ENCODE measurements around the gene SUPT5H. TPM values are rescaled to one million over a fixed set of nuclear protein-coding genes. Genes with fewer than 3 reads are reported as not detected.

The SUPT5H gene
- total RNA-seq, 2 experiments from 2014 or later, result 144 to 150 TPM

DNA sequence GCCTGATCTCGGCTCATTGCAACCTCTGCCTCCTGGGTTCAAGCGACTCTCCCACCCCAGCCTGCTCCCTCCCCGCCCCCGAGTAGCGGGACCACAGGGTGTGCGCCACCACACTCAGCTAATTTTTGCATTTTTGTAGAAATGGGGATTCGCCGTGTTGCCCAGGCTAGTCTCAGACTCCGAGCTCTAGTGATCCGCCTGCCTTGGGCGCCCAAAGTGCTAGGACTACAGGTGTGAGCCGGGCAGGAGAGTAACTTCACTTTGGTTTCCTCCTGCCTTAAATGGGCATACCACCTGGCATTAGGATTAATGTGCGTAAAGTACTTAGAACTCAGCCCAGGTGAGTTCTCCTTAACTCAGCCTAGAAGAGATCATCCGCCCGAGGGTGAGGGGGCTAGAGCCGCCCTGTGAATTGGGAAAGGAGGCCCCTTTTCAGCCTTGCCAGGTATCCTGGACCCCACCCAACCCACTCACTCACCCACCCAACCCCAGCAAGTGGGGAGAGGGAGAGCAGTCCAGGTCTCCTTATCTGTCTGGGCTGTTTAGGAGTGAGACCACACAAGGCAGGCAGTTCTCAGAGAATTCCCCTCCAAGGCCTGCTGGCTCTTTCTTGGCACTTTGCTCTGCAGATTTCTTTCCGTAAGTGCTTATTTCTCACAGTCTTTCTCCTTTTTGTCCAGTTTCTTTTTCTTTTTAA lies 40.0 kb upstream of the SUPT5H start:
- Mint-ChIP-seq H3K9me3 (no peaks in the 10 kb centered on the region), H3K4me1 (peaks cover 53% of the 10 kb centered on the region), H3K36me3 (ENCODE audit: low read depth) (peaks cover 27% of the 10 kb centered on the region), H3K27ac (peak overlapping the region; percentile 94), H3K27me3 (no peaks in the 10 kb centered on the region), H3K4me3 (peak overlapping the region; percentile 87)
- POLR2A ChIA-PET, result interaction anchor here (0.7 kb wide), 1 partner anchor 73 kb away, joined by 3 read pairs; no protein-coding TSS in a partner anchor
- CTCF ChIA-PET, result interaction anchor here (0.6 to 2.1 kb wide), 2 partner anchors 9 to 14 kb away, joined by 5 to 11 read pairs; partner anchors contain the start of genes MED29 and PAF1
- DNase-seq, result no peak

DNA sequence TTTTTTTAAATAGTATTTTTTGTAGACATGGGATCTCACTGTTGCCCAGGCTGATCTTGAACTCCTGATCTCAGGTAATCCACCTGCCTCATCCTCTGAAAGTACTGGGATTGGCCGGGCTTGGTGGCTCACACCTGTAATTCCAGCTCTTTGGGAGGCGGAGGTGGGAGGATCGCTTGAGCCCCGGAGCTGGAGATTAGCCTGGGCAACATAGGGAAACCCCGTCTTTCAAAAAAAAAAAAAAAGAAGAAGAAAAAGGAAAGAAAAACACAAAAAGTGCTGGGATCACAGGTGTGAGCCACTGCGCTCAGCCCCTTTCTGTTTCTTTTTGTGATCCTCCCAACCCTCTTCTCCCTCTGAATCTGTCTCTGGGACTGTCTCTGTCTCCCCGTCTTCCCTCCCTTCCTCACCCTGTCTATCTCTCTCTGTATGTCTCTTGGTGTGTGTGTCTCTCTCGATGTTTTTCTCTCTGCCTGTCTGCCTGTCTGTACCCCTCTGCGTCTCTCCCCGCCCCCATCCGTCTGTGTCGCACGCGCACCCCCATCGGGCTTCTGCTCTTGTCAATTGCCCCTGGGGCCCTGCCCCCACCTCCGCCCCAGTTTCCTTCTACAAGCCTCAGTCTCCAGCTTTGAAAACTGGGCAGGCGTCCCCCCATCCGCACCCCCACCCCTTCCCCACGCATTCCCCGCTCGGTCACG lies 39.3 kb upstream of the SUPT5H start:
- Mint-ChIP-seq H3K27ac (peak overlapping the region; percentile 94), H3K36me3 (ENCODE audit: low read depth) (peaks cover 31% of the 10 kb centered on the region)

DNA sequence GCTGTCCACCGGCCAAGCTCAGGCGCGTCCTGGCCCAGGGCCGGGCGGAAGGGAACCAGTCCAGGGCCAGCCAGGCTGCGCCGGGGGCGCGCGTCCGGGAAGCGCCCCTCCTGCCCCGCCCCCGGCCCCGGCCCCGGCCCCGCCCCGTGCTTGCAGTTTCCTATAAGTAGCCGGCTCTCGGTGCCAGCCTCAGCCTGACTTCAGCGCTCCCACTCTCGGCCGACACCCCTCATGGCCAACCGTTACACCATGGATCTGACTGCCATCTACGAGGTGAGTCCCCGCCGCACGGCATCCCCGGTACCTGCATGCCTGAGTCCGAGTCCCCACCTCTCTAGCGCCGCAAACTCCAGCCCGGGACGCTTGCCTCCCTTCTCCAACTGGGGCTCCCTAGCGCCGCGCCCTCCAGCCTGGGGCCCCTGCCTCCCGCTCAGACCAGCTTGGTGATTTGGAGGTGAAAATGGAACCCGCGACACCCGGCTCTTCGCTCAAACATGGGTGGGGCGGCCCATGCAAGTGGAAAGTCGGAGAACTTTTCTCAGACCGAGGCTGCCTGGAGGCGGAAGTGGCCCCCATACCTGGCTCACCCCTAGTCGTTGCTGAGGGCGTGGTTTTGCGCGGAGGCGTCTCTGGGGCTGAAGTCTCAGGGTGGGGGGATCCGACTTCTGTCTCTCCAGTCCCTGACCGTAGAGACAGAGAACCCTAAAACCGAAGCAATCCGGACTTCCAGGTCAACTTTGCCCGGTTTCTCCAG lies 38.5 kb upstream of the SUPT5H start, which contains the start of gene ZFP36:
Gene ZFP36, plus strand, starts transcription at position 192 of the 754 bp plus-strand sequence. Its CDS starts 58 bp downstream, at position 250.
- CTCF ChIA-PET, result interaction anchor here (1.8 to 4.1 kb wide), 3 partner anchors 9 to 65 kb away, joined by 5 to 46 read pairs (median 8); partner anchors contain the start of genes MED29, PAF1 and SAMD4B
- Mint-ChIP-seq H3K27ac (peak within 1 kb of the TSS; percentile 97), H3K27me3 (no peaks in the 10 kb centered on the region), H3K4me1 (peaks cover 54% of the 10 kb centered on the region), H3K36me3 (ENCODE audit: low read depth) (peaks cover 37% of the 10 kb centered on the region), H3K4me3 (peak within 1 kb of the TSS; percentile 87), H3K9me3 (no peaks in the 10 kb centered on the region)
- peak; percentile 89 for DNase-seq
- POLR2A ChIA-PET, result interaction anchor here (1.1 to 2.8 kb wide), 2 partner anchors 9 to 71 kb away, joined by 3 to 10 read pairs; no protein-coding TSS in a partner anchor

More for the DNA sequence above, 39.3 kb upstream of the SUPT5H start:
- CTCF ChIA-PET, result interaction anchor here (1.8 to 4.1 kb wide), 3 partner anchors 9 to 64 kb away, joined by 5 to 46 read pairs (median 8); partner anchors contain the start of genes MED29, PAF1 and SAMD4B
- Mint-ChIP-seq H3K4me3 (peak overlapping the region; percentile 87), H3K4me1 (peaks cover 54% of the 10 kb centered on the region), H3K27me3 (no peaks in the 10 kb centered on the region), H3K9me3 (no peaks in the 10 kb centered on the region)
- DNase-seq, result peak; percentile 89
- POLR2A ChIA-PET, result interaction anchor here (1.1 to 2.8 kb wide), 2 partner anchors 8 to 72 kb away, joined by 3 to 10 read pairs; no protein-coding TSS in a partner anchor

DNA sequence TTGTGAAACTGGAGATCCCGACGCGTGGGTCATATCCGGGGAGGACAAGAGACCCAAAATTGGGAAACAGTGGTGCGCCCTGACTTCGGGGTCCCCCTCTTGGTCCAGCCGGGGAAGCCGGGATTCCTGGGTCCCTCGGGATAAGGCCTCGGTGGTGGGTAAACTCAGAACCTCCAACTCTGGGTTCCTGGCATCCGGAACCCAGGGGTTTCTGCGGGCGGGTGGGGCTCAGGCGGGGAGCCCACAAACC lies 38.0 kb upstream of the SUPT5H start:
- no peaks in the 10 kb centered on the region for H3K9me3 Mint-ChIP-seq
- POLR2A ChIA-PET, result interaction anchor here (2.8 kb wide), 1 partner anchor 9 kb away, joined by 10 read pairs; no protein-coding TSS in a partner anchor
- CTCF ChIA-PET, result interaction anchor here (1.1 to 4.1 kb wide), 5 partner anchors 10 to 65 kb away, joined by 3 to 46 read pairs (median 5); partner anchors contain the start of genes MED29, PAF1 and SAMD4B
- H3K27ac Mint-ChIP-seq, result peak overlapping the region; percentile 97
- peaks cover 37% of the 10 kb centered on the region for H3K36me3 Mint-ChIP-seq (ENCODE audit: low read depth)
- no peak for DNase-seq
- peak overlapping the region; percentile 87 for H3K4me3 Mint-ChIP-seq
- H3K27me3 Mint-ChIP-seq, result peaks cover 1% of the 10 kb centered on the region
- H3K4me1 Mint-ChIP-seq, result peaks cover 53% of the 10 kb centered on the region

DNA sequence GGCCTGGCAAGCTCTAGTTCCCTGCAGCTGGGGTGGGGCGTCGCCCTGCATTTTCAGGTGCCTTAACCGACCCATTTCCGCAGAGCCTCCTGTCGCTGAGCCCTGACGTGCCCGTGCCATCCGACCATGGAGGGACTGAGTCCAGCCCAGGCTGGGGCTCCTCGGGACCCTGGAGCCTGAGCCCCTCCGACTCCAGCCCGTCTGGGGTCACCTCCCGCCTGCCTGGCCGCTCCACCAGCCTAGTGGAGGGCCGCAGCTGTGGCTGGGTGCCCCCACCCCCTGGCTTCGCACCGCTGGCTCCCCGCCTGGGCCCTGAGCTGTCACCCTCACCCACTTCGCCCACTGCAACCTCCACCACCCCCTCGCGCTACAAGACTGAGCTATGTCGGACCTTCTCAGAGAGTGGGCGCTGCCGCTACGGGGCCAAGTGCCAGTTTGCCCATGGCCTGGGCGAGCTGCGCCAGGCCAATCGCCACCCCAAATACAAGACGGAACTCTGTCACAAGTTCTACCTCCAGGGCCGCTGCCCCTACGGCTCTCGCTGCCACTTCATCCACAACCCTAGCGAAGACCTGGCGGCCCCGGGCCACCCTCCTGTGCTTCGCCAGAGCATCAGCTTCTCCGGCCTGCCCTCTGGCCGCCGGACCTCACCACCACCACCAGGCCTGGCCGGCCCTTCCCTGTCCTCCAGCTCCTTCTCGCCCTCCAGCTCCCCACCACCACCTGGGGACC lies 37.6 kb upstream of the SUPT5H start:
- Mint-ChIP-seq H3K27me3 (peaks cover 1% of the 10 kb centered on the region), H3K9me3 (no peaks in the 10 kb centered on the region), H3K27ac (peak overlapping the region; percentile 97), H3K36me3 (ENCODE audit: low read depth) (peaks cover 37% of the 10 kb centered on the region), H3K4me1 (peaks cover 48% of the 10 kb centered on the region), H3K4me3 (peak overlapping the region; percentile 87)
- CTCF ChIA-PET, result interaction anchor here (0.7 to 4.1 kb wide), 6 partner anchors 10 to 1190 kb away, joined by 3 to 46 read pairs (median 4); partner anchors contain the start of genes MED29, PAF1 and SAMD4B
- peak; percentile 89 for DNase-seq
- POLR2A ChIA-PET, result interaction anchor here (2.8 kb wide), 1 partner anchor 10 kb away, joined by 10 read pairs; no protein-coding TSS in a partner anchor

DNA sequence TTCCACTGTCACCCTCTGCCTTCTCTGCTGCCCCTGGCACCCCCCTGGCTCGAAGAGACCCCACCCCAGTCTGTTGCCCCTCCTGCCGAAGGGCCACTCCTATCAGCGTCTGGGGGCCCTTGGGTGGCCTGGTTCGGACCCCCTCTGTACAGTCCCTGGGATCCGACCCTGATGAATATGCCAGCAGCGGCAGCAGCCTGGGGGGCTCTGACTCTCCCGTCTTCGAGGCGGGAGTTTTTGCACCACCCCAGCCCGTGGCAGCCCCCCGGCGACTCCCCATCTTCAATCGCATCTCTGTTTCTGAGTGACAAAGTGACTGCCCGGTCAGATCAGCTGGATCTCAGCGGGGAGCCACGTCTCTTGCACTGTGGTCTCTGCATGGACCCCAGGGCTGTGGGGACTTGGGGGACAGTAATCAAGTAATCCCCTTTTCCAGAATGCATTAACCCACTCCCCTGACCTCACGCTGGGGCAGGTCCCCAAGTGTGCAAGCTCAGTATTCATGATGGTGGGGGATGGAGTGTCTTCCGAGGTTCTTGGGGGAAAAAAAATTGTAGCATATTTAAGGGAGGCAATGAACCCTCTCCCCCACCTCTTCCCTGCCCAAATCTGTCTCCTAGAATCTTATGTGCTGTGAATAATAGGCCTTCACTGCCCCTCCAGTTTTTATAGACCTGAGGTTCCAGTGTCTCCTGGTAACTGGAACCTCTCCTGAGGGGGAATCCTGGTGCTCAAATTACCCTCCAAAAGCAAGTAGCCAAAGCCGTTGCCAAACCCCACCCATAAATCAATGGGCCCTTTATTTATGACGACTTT lies 36.8 kb upstream of the SUPT5H start:
- DNase-seq, result peak; percentile 33
- CTCF ChIA-PET, result interaction anchor here (0.7 to 4.1 kb wide), 6 partner anchors 11 to 1189 kb away, joined by 3 to 46 read pairs (median 4); partner anchors contain the start of genes MED29, PAF1 and SAMD4B
- H3K27ac Mint-ChIP-seq, result peak overlapping the region; percentile 97
- POLR2A ChIA-PET, result interaction anchor here (2.8 kb wide), 1 partner anchor 11 kb away, joined by 10 read pairs; no protein-coding TSS in a partner anchor
- H3K4me3 Mint-ChIP-seq, result peak overlapping the region; percentile 87
- peaks cover 1% of the 10 kb centered on the region for H3K27me3 Mint-ChIP-seq
- peaks cover 37% of the 10 kb centered on the region for H3K36me3 Mint-ChIP-seq (ENCODE audit: low read depth)
- H3K4me1 Mint-ChIP-seq, result peaks cover 48% of the 10 kb centered on the region
- no peaks in the 10 kb centered on the region for H3K9me3 Mint-ChIP-seq

DNA sequence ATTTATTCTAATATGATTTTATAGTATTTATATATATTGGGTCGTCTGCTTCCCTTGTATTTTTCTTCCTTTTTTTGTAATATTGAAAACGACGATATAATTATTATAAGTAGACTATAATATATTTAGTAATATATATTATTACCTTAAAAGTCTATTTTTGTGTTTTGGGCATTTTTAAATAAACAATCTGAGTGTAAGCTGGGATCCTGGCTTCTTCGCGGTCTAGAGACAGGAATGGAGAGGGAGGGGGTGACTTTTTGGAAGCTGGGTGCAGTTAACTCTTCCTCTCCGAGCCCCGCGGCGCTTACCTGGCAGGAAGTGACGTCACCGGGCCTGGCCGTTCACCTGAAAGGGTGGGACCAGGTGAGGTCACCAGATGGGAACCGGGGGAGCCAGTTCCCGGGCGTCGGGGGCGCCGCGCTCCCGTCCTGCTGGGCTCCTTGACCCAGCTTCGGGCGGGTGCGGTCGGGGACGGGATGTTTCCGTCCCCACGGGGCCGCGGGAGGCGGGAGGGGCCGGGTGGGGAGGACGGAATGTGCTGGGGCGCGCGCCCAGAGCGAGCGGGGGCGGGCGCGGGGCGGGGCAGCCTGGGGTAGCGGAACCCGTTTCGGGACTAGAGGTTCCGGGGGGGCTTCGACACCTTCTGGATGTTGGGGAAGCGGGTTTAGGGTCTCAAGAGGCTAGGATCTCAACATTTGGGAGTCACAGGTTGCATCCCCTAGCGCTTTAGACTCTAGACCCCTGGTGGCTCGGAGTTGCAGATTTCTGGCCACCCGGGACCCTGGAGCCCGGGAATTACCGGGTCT lies 36.0 kb upstream of the SUPT5H start:
- H3K4me1 Mint-ChIP-seq, result peaks cover 48% of the 10 kb centered on the region
- peak; percentile 87 for DNase-seq
- peaks cover 1% of the 10 kb centered on the region for H3K27me3 Mint-ChIP-seq

DNA sequence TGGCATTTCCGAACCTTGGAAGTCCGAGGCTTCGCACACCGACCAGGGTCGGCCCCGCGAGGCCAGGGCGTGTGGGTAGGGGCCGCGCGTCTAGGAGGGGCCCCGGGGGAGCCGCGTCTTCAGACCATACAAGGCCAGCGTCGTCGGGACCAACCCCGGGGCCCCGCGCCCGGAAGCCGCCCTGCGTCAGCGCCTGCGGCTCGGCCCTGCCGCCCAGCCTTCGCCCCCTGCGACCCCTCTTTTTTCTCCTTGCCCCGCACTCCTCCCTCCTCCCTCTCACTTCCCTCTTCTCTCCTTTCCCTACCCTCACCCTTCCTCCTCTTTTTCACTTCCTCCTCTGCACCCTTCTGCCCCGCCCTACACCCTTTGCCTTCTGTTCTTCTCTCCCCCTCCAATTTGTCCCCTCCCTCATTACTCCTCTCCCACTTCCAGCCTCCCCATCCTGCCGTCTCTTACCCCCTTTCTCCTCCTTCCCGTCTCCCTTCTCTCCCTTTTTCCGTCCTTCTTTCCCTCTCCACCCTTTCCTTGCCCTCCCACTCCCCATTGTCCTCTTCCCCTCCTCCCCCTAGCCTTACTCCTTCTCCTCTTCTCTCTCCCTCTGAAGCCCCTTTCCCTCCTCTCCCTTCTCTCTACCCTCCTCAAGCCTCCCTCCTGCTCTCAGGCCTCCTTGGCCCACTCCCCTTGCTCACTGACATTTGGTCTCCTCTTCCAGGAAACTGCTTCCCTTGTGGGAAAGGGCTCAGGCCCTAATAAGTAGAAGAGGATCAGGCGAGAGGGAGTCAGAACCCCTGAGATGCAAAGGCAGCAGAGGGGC lies 35.2 kb upstream of the SUPT5H start:
- ChIA-PET POLR2A (no interaction called here), CTCF (interaction anchor here (4.1 kb wide), 1 partner anchor 13 kb away, joined by 46 read pairs; no protein-coding TSS in a partner anchor)
- H3K4me1 Mint-ChIP-seq, result peaks cover 46% of the 10 kb centered on the region
- H3K36me3 Mint-ChIP-seq (ENCODE audit: low read depth), result peaks cover 48% of the 10 kb centered on the region
- no peaks in the 10 kb centered on the region for H3K9me3 Mint-ChIP-seq
- DNase-seq, result peak; percentile 64
- peak overlapping the region; percentile 94 for H3K27ac Mint-ChIP-seq
- peak overlapping the region; percentile 88 for H3K4me3 Mint-ChIP-seq
- H3K27me3 Mint-ChIP-seq, result peaks cover 1% of the 10 kb centered on the region

More for the DNA sequence above, 36.0 kb upstream of the SUPT5H start:
- Mint-ChIP-seq H3K36me3 (ENCODE audit: low read depth) (peaks cover 43% of the 10 kb centered on the region), H3K9me3 (no peaks in the 10 kb centered on the region), H3K27ac (peak overlapping the region; percentile 97), H3K4me3 (peak overlapping the region; percentile 88)
- POLR2A ChIA-PET, result no interaction called here
- CTCF ChIA-PET, result interaction anchor here (4.1 kb wide), 1 partner anchor 12 kb away, joined by 46 read pairs; no protein-coding TSS in a partner anchor

DNA sequence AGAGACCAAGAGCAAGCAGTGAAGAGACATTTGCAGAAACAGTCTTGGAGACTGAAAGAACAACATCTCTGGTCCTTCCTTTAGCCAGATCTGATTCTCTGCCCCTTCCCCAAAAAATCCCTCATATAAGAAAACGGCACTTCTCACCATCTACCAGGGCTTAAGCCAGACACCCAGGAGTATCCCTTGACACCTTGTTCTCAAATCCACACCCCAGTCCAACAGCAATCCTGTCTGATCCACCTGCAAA lies 34.6 kb upstream of the SUPT5H start:
- Mint-ChIP-seq H3K27ac (peak overlapping the region; percentile 94), H3K36me3 (ENCODE audit: low read depth) (peaks cover 50% of the 10 kb centered on the region), H3K4me1 (peaks cover 43% of the 10 kb centered on the region), H3K4me3 (peak overlapping the region; percentile 88), H3K9me3 (no peaks in the 10 kb centered on the region), H3K27me3 (peaks cover 1% of the 10 kb centered on the region)
- ChIA-PET CTCF (interaction anchor here (1.1 to 2.3 kb wide), 7 partner anchors 9 to 480 kb away, joined by 3 to 69 read pairs (median 4); partner anchors contain the start of gene MRPS12), POLR2A (interaction anchor here (1.7 kb wide), 1 partner anchor 13 kb away, joined by 8 read pairs; no protein-coding TSS in a partner anchor)
- no peak for DNase-seq

Measured in activated CD4-positive, alpha-beta T cell treated with anti-CD3 and anti-CD28 coated beads, Interleukin-2, amount 10 ng/mL, durations not matched to agents 7 days and 5 days (primary cell).